H9 (cell line): ENCODE measurements around the gene SMC3. TPM values are rescaled to one million over a fixed set of nuclear protein-coding genes. Genes with fewer than 3 reads are reported as not detected.

Source experiments
- DNase-seq: peaks from one replicate; pipeline ENCODE4 v3.0.0-alpha.2; 2017
- H2AFZ ChIP-seq: one replicate; pipeline ENCODE4 v1.6.1; 2013; ENCODE audit warnings: mild to moderate bottlenecking, low read length, control low read depth, moderate library complexity
- H2AK5ac ChIP-seq: 2 replicates; pipeline ENCODE4 v1.6.1; 2013; ENCODE audit warnings: low read length, control low read depth, mixed read lengths; ENCODE audit not compliant: insufficient read length
- H2BK120ac ChIP-seq: one replicate; pipeline ENCODE4 v1.6.1; 2013; ENCODE audit warnings: low read depth, mild to moderate bottlenecking, low read length, control low read depth, inconsistent platforms; ENCODE audit not compliant: poor library complexity, severe bottlenecking
- H2BK12ac ChIP-seq: 2 replicates; pipeline ENCODE4 v1.6.1; 2013; ENCODE audit warnings: low read length, control low read depth, mixed read lengths, low read depth; ENCODE audit not compliant: insufficient read length
- H2BK15ac ChIP-seq: 2 replicates; pipeline ENCODE4 v1.6.1; 2013; ENCODE audit warnings: low read depth, low read length, control low read depth
- H2BK20ac ChIP-seq: one replicate; pipeline ENCODE4 v1.6.1; 2013; ENCODE audit warnings: low read depth, mild to moderate bottlenecking, low read length, control low read depth, inconsistent platforms; ENCODE audit not compliant: poor library complexity, severe bottlenecking
- H2BK5ac ChIP-seq: 2 replicates; pipeline ENCODE4 v1.6.1; 2013; ENCODE audit warnings: low read length, control low read depth, mixed read lengths; ENCODE audit not compliant: insufficient read length
- H3K14ac ChIP-seq: 2 replicates; pipeline ENCODE4 v1.6.1; 2013; ENCODE audit warnings: low read length, control low read depth; ENCODE audit not compliant: insufficient read depth
- H3K18ac ChIP-seq: 2 replicates; pipeline ENCODE4 v1.6.1; 2013; ENCODE audit warnings: low read depth, mild to moderate bottlenecking, mixed read lengths, low read length, control low read depth; ENCODE audit not compliant: insufficient read length
- H3K23ac ChIP-seq: 2 replicates; pipeline ENCODE4 v1.6.1; 2013; ENCODE audit warnings: low read length, control low read depth, mixed read lengths, low read depth; ENCODE audit not compliant: insufficient read length
- H3K23me2 ChIP-seq: 2 replicates; pipeline ENCODE4 v1.6.1; 2013; ENCODE audit warnings: low read depth, mild to moderate bottlenecking, mixed read lengths, low read length, control low read depth; ENCODE audit not compliant: insufficient read length, poor library complexity, severe bottlenecking
- H3K27ac ChIP-seq: 2 replicates; pipeline ENCODE4 v1.5.1; 2013; ENCODE audit warnings: low read length, control low read depth, mixed read lengths, low read depth; ENCODE audit not compliant: insufficient read length
- H3K27me3 ChIP-seq: 2 replicates; pipeline ENCODE4 v1.6.1; 2013; ENCODE audit warnings: low read length, control low read depth, inconsistent platforms; ENCODE audit not compliant: insufficient read depth
- H3K4ac ChIP-seq: 2 replicates; pipeline ENCODE4 v1.6.1; 2013; ENCODE audit warnings: low read depth, mild to moderate bottlenecking, control low read depth, inconsistent platforms, low read length, moderate library complexity
- H3K4me1 ChIP-seq: 2 replicates; pipeline ENCODE4 v1.6.1; 2013; ENCODE audit warnings: low read length, control low read depth, inconsistent platforms; ENCODE audit not compliant: insufficient read depth
- H3K4me2 ChIP-seq: 2 replicates; pipeline ENCODE4 v1.6.1; 2013; ENCODE audit warnings: low read length, control low read depth, mixed read lengths; ENCODE audit not compliant: insufficient read length, insufficient read depth
- H3K56ac ChIP-seq: 2 replicates; pipeline ENCODE4 v1.6.1; 2013; ENCODE audit warnings: low read depth, mild to moderate bottlenecking, mixed read lengths, low read length, control low read depth; ENCODE audit not compliant: insufficient read length
- H3K79me1 ChIP-seq: 2 replicates; pipeline ENCODE4 v1.6.1; 2013; ENCODE audit warnings: low read depth, mild to moderate bottlenecking, moderate library complexity, low read length, control low read depth, inconsistent platforms; ENCODE audit not compliant: insufficient read depth, poor library complexity, severe bottlenecking
- H3K79me2 ChIP-seq: 2 replicates; pipeline ENCODE4 v1.6.1; 2013; ENCODE audit warnings: low read length, control low read depth, inconsistent platforms; ENCODE audit not compliant: insufficient read depth
- H3K9ac ChIP-seq: 2 replicates; pipeline ENCODE4 v1.6.1; 2013; ENCODE audit warnings: low read length, control low read depth, mixed read lengths; ENCODE audit not compliant: insufficient read length; ENCODE audit errors: extremely low read depth
- H3K9me3 ChIP-seq: one replicate; pipeline ENCODE4 v1.6.1; 2013; ENCODE audit warnings: low read depth, low read length, inconsistent platforms; ENCODE audit not compliant: control insufficient read depth
- H3T11ph ChIP-seq: one replicate; pipeline ENCODE4 v1.6.1; 2013; ENCODE audit warnings: mild to moderate bottlenecking, low read length, control low read depth, inconsistent platforms
- H4K20me1 ChIP-seq: one replicate; pipeline ENCODE4 v1.6.1; 2013; ENCODE audit not compliant: control insufficient read depth, insufficient read length, insufficient read depth
- H4K5ac ChIP-seq: 2 replicates; pipeline ENCODE4 v1.6.1; 2013; ENCODE audit warnings: low read depth, mild to moderate bottlenecking, mixed read lengths, low read length, control low read depth; ENCODE audit not compliant: insufficient read length
- H4K8ac ChIP-seq: replicated peaks from 2 replicates; pipeline ENCODE4 v1.6.1; 2013; ENCODE audit warnings: low read length, control low read depth, mixed read lengths, low read depth; ENCODE audit not compliant: insufficient read length
- H4K91ac ChIP-seq: 2 replicates; pipeline ENCODE4 v1.6.1; 2013; ENCODE audit warnings: low read depth, mild to moderate bottlenecking, moderate library complexity, mixed read lengths, low read length, control low read depth; ENCODE audit not compliant: insufficient read length
- H3K27ac Mint-ChIP-seq, 3 experiments: 2 replicates in 2 of 3; 3 replicates in 1 of 3; pipeline ENCODE4 v1.8.0; 2020 to 2021; ENCODE audit warnings: mixed read lengths in 3 of 3, mild to moderate bottlenecking in 1 of 3, moderate library complexity in 1 of 3
- H3K27me3 Mint-ChIP-seq: 2 replicates; pipeline ENCODE4 v1.8.0; 2021; ENCODE audit warnings: low read depth, mild to moderate bottlenecking, moderate library complexity, mixed read lengths
- H3K36me3 Mint-ChIP-seq, 3 experiments: 2 replicates in 2 of 3; 3 replicates in 1 of 3; pipeline ENCODE4 v1.8.0; 2020 to 2021; ENCODE audit warnings: low read depth in 3 of 3, mixed read lengths in 3 of 3; ENCODE audit not compliant: insufficient read depth in 1 of 3
- H3K4me1 Mint-ChIP-seq, 2 experiments: 2 replicates each; pipeline ENCODE4 v1.8.0; 2020; ENCODE audit warnings: mixed read lengths in 2 of 2
- H3K4me3 Mint-ChIP-seq, 2 experiments: 2 replicates in 1 of 2; 3 replicates in 1 of 2; pipeline ENCODE4 v1.8.0; 2020 to 2021; ENCODE audit warnings: mild to moderate bottlenecking in 2 of 2, mixed read lengths in 2 of 2, moderate library complexity in 1 of 2
- H3K9me3 Mint-ChIP-seq, 2 experiments: 2 replicates in 1 of 2; 3 replicates in 1 of 2; pipeline ENCODE4 v1.8.0; 2020; ENCODE audit warnings: mild to moderate bottlenecking in 2 of 2, mixed read lengths in 2 of 2, moderate library complexity in 1 of 2
- WGBS: extraction: QIAGEN DNeasy Blood & Tissue Kit; methylation state at CpG from one replicate; pipeline ENCODE4 v1.1.7; 2013; ENCODE audit warnings: missing lambda C conversion rate, low lambda C conversion rate, mixed read lengths; ENCODE audit not compliant: insufficient read length; ENCODE audit errors: extremely low coverage; 5-methylcytosine and 5-hydroxymethylcytosine counted together
- total RNA-seq: library from RNA; stranded (reverse); gene quantifications from 2 replicates; pipeline ENCODE4 v1.2.1, GENCODE V29; 2021
- TF ChIP-seq, protein P1 (sequence below): fragments of 200-600 bp; sonication (generic); conservative IDR thresholded peaks from 3 replicates; pipeline ENCODE4 v1.8.0; 2021; ENCODE audit warnings: antibody characterized with exemption, mild to moderate bottlenecking

SMC3 gene
- total RNA-seq, 1 experiment from 2014 or later, result 82.4 TPM

DNA sequence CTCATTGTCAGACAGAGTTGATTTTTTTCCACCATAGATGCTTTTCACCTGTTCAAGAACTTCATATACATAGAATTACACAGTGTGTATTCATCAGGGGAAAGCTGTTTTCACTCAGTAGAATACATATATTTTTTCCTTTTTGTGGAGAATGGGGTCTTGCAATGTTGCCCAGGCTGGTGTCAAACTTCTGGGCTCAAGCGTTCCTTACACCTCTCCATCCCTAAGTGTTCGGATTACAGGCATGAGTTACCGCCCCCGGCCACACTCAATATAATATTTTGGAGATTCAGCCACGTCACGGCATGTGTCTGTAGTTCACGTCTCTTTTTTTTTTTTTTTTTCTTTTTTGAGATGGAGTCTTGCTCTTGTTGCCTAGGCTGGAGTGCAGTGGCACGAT lies 7.5 kb upstream of the SMC3 start:
- Histone ChIP-seq H2BK20ac (no peak overlapping the region), H2BK12ac (no peak overlapping the region), H4K91ac (no peak overlapping the region), H3K4ac (no peak overlapping the region), H3K18ac (no peak overlapping the region), H4K5ac (no peak overlapping the region), H3K23me2 (no peaks in the 10 kb centered on the region), H3T11ph (no peak overlapping the region), H3K27ac (no peak overlapping the region), H3K14ac (no peak overlapping the region), H3K9ac (no peak overlapping the region), H3K4me2 (no peak overlapping the region), H3K79me2 (no peaks in the 10 kb centered on the region), H2BK15ac (no peak overlapping the region), H2BK120ac (no peak overlapping the region), H2AFZ (no peak overlapping the region), H4K8ac (no peak overlapping the region), H3K79me1 (no peaks in the 10 kb centered on the region), H3K23ac (no peak overlapping the region), H3K27me3 (no peaks in the 10 kb centered on the region), H3K4me1 (no peaks in the 10 kb centered on the region; the same call in 1 of the 2 replicates), H3K56ac (no peak overlapping the region), H3K9me3 (no peaks in the 10 kb centered on the region), H2AK5ac (no peak overlapping the region), H2BK5ac (no peak overlapping the region), H4K20me1 (no peaks in the 10 kb centered on the region)
- Mint-ChIP-seq H3K27me3 (peaks cover 3% of the 10 kb centered on the region; the same call in 1 of the 2 replicates), H3K27ac (no peak overlapping the region), H3K4me3 (no peak overlapping the region), H3K9me3 (no peaks in the 10 kb centered on the region; a peak in 1 of 5 replicates), H3K36me3 (no peaks in the 10 kb centered on the region), H3K4me1 (peaks cover 6 to 8% of the 10 kb centered on the region in 2 experiments)
- no peak for DNase-seq
- TF ChIP-seq, protein P1, sequence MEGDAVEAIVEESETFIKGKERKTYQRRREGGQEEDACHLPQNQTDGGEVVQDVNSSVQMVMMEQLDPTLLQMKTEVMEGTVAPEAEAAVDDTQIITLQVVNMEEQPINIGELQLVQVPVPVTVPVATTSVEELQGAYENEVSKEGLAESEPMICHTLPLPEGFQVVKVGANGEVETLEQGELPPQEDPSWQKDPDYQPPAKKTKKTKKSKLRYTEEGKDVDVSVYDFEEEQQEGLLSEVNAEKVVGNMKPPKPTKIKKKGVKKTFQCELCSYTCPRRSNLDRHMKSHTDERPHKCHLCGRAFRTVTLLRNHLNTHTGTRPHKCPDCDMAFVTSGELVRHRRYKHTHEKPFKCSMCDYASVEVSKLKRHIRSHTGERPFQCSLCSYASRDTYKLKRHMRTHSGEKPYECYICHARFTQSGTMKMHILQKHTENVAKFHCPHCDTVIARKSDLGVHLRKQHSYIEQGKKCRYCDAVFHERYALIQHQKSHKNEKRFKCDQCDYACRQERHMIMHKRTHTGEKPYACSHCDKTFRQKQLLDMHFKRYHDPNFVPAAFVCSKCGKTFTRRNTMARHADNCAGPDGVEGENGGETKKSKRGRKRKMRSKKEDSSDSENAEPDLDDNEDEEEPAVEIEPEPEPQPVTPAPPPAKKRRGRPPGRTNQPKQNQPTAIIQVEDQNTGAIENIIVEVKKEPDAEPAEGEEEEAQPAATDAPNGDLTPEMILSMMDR, result no peak
- WGBS, result no CpG with 5 or more reads among the region's 8 CpGs
